Measurements from ENCODE around the gene UBE2J2.

The UBE2J2 gene

DNA sequence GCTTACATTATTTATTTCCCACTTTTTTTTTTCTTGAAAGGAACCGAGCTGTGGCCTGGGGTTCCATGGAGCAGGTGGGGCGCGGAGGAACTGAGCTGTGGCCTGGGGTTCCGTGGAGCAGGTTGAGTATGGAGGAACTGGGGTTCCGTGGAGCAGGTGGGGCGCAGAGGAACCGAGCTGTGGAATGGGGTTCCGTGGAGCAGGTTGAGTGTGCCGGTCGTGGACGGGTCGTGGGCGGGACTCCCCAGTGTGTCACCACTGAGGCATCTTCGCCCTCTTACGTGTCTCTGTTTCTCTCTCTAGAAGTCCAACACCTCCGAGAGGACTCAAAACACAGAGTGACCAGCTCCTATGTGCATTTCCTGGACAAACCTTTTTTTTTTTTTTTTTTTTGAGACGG, 5.4 kb upstream of the UBE2J2 start:
- no peak for DNase-seq

DNA sequence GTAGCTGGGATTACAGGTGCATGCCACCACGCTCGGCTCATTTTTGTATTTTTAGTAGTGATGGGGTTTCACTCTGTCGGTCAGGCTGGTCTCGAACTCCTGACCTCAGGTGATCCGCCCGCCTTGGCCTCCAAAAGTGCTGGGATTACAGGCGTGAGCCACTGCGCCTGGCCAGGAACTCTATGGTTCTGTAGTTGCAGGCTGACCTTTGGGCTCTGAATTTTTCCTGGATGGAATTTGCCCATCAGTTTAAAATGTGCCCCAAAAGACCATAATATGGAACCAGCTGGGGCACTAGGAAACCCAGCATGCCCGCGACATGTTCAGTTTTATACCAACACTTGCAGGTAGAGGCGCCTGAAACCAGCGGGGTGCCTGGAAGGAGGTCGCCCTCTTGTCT, 5.0 kb upstream of the UBE2J2 start:
- DNase-seq = no peak

DNA sequence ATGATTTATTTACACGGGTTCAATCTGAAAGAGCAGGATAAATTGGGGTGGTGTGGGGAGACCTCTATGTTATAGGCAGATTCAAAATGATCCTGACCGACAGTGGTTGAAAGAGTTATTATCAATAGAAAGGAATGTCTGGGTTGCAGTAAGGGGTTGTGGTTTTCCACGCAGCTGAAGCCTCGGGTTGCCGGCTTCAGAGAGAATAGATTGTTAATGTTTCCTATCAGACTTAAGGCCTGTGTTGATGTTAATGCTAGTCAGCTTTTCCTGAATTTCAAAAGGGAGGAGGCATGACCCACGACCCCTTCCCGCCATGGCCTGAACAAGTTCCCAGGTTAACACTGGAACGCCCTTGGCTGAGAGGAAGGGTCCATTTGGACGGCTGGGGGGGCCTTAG, 2.2 kb upstream of the UBE2J2 start:
- DNase-seq = no peak

DNA sequence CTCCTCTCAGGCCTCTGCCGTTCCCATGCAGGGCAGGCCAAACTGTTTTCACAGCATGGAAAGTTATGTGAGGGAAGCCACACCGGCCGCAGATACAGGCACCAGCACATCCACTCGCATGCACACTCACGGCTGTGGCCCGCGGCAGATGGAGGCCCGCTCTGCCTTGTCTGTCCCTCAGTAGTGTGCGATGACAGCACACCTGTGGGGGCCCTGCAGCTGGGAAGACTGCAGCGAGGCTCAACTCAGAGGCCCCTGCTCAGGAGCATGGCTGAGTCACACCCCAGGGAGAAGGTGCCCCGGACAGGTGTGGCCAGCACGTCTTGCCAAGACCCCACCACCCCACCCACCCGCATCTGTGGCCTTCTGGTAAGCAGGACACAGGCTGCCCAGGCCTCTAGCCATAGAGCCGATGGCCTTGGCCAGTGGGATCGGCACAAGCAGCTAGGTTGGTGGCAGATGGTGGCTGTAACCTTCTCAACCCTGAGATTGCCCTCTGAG, 1.3 kb upstream of the UBE2J2 start:
- DNase-seq = no peak

DNA sequence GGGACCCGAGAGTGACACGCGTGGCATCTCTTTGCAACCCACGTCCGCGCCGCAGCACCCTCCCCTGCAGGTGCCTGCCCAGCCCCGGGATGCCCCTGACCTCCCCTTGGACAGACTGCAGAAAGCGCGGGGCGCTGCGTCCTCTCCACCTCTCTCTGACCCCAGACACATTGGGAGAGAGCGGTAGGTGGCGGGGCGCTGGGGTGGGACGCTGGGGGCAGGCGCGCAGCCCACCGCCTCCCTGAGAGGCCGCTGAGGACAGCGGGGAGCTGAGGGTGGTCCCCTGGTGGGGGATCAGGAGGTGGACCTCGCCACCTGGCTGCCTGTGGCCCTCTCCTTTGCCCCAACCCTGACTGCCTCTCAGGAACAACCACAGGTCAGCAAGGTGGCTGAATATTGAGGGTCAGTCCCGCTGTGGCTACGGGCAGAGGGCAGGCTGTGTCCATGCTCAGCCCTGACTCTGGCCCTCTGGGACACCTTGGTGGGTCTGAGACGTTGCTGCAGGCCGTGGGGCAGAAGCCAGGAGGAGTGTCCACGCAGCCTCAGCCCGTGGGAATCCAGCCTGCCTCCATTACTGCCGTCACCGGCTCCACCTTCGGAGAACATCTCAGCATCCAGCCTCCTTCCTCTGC, 761 bp upstream of the UBE2J2 start:
- no peak for DNase-seq

DNA sequence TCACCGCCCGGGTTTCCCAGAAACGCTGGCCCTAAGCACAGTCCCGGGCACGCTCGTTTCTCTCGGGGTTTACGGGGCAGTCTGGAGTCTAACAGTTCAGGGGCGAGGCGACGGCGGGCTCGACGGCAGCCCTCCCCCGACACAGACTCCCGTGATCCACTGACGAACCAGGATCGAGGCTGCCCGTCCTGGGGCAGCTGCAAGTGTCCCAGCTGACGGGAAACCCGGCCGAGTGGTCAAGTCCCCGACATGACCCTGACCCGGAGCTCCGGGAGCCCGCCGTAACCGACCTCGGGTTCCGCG, 494 bp downstream of the UBE2J2 start:
- DNase-seq = peak; percentile 40

DNA sequence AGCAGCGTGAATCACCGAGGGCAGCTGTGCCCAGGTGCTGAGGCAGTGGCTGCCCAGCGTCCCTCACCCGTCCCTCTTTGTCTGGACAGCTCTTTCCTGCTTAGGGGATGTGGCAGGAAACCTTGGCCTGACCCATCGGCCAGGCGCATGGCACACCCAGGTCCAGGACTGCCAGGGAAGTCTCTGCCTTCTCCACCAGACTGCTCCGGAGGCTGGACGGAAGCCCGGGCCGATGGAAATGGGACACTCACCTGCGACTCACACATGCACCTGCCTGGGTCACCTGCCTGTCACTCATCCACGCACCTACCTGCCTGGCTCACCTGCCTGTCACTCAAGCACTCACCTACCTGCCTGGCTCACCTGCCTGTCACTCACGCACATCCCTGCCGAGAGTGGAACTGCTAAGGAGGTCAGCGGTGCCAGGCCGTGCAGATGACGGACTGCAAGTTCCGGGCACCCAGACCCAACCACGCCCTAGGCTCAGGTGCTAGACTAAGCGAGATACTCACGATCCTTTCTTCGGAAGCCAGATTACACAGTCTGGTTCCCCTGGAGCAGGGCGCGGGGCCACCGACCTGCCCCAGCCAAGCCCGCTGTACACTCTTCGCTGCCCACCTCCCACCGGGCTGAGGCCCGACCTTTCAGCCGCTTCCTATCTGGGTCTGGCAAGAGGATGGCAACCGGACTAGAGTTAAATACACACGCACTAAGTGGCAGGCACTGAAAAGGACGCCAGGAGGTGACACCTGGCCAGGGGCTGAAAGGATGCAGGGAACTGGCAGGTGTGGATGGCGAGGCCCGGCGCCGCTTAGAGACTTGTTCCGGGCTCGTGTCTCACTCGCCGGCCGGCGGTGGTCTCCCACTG, 1.1 kb downstream of the UBE2J2 start:
- DNase-seq = no peak

DNA sequence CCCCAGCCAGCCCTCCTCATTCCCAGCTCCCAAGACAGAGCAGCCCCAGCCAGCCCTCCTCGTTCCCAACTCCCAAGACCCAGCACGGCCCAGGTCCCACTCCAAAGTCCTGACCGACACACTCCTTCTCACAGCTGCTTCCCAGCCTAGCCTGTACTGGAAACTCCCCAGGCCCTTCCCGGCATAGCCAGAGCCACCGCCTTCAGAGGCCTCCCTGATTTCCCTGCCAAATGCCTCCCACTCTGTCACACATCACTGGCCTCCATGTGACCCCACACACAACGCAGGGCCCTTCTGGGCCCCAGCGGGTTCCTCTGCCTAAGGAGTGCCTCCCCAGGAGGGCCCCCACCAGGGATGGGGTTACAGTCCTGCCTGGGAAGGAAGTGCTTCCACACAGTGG, 2.8 kb downstream of the UBE2J2 start:
- DNase-seq = no peak

DNA sequence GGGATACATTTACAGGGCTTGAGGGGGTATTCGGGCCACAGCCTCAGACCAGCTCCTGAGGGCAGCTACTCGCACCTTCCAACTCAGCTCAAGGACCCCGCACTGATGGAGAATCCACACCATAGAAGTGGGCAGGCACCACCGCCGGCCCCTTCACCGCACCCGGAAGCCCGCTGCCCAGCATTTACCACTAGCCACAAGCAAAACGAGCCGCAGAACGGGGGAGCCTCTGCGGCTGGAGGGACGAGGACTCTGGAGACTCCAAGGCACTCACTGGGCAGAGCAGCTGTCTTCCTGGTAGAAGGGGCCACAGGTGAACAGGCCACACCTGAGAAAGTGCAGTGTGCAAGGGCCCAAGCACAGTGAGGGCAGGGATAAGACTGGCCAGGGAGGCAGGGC, 5.4 kb downstream of the UBE2J2 start:
- DNase-seq = no peak

DNA sequence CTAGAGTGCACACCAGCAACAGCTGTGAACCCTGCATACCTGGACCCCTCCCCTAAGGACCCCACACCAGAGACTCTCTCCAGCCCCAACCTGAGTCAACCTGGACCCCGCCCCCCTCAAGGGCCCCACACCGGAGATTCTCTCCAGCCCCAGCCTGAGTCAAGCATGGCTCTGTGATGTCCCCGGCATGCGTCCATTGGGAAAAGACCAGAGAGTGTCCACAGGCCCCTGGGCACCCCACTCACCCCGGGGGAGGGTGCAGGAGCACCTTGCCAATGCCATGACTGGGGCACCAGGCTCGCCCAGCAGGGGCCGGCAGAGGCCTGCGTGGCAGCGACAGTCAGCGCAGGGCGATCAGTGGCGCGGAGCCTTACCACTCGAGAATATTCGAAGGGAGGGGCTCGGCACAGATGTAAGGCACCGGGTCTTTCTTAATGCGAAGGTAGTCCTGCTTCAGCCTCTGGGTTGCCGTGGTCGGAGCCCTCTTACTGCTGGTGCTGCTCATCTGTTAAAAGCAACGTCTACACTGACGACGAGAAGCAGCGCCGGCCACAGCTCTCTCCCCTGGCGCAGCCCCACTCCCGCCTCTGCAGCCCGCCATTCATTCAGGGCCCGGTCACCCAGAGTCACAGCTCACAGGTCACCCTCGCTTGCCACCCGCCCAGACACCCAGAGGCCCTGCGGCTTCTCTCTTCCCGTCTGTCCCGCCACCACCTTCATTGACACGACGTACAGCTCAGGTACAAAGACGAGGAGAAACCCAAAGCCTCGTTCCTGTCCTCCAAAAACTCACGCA, 6.0 kb downstream of the UBE2J2 start:
- no peak for DNase-seq

DNA sequence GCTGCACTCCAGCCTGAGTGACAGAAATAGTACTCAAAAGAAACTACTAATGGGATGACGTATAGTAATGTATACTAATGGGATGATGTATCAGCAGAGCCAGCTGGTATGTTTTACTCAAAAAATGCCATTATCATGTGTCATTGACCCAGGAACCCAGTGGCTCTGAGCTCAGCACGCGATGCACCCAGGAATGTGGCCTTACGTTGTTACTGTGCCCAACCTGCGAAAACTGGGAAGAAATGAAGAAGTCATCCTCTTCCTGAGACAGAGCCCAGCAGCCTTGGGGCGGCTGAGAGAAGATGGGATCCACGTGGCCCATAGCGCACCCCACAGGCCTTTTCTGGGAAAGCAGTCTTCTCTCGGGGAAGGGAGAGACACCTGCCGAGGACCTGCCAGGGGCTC, 8.8 kb downstream of the UBE2J2 start:
- peak; percentile 48 for DNase-seq

DNA sequence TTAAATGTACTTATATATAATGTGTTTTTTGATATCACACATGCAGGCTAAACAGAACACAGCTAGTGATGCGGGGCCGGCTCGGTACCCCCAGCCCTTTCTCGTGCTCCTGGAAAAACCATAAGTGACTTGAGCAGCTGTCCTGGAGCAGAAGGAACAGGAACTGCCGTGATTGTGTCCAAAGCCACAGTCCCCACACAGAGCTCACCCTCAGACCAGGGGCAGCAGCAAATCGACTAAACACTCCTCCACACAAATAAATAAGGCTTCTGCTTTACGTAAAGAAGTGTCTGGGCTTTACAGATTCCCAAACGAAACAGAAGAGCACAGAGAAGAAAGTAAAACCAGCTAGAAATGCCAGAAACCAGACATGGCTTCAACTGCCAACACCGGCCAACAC, 9.6 kb downstream of the UBE2J2 start:
- no peak for DNase-seq

DNA sequence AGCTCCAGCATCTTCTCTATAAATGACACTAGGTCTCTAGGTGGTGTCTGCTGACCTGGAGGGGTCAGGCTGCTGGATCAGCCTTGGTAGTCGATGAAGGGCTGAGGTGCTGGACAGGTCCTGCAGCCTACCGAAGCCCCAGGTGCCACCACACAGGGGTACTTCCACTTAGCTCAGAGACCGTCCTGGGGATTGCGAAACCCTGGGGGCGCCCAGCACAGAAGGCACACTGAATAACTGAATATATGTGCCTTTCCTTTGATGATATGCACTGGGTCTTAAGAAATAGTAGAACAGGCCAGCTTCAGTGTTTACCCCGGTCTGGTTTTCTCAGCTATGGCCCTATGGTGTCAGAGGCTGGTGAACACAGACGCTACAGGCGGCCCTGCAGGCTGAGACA, 10.9 kb downstream of the UBE2J2 start:
- DNase-seq = no peak

DNA sequence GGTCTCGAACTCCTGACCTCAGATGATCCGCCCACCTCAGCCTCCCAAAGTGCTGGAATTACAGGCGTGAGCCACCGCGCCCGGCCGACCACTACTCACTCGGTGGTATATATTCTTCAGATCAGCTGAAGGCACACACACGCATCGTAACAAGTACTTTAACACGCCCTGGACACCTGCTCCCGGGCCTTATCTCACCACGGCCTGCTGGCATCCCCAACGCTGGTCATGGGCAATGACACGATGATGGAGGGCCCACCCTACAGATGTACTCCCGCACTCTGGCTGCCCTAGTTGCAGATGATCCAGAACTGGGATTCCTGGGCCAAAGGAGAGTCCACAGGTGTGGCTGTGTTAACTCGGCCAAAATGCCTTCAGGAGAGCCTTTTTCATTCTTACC, 11.6 kb downstream of the UBE2J2 start:
- no peak for DNase-seq

DNA sequence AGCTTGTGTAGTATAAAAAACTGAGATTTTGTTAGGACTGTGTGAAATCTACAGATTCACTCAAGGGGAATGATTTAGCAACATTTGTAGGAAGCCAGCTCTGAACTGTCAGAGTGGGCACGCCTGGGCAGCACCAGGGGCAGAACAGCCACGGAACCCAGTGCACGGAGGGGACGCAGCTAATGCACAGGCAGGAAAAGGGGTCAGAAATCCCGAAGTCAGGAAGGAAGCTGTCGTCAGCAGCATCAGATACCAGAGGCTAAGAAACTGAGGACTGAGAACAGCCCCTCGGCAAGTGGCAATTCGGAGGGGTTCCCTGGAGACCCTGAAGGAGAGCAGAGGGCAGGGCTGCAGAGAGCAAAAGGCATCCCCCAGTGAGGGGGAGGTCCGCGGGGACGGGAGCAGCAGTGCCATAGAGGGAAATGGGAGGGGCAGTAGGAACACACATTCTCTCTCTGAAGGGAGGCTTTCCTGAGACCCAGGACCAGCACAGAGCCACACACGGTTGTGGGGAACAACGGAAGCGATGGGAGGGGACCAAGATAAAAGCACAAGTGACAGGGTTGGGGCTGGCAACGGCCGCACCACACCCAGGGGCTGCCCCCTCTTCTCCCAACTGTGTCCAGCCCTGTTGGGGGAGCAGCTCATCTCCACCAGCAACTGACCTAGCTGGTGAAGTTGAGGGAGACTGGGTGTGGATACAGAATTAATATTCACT, 12.7 kb downstream of the UBE2J2 start:
- no peak for DNase-seq

DNA sequence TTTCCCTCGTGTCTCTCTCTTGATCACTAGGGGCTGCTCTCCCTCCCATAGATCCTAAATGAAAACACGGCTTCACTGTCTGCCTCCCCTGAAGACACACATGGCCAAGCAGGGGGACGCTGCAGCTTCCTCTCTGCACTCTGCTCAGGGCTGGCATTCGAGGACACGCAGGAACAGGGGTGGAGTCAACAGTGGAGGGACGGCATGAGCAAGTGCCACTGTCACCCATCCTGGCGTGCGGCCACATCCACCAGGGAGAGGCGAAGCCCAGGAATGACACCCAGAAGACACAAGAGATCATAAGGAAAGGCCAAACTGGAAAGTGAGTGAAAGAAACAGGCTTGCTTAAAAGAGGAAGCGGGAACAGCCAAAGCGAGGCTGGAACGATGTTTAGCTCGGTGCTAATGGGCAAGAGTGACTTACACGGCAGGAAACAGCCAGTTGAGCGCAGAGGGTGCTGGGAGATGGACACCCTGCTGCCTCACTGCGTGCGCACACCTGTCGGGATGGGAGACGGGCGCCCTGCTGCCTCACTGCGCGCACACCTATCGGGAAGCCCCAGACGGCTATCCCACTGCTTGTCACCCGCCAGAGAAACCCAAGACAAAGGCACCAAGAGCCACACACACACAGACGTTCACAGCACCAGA, 13.6 kb downstream of the UBE2J2 start:
- no peak for DNase-seq

DNA sequence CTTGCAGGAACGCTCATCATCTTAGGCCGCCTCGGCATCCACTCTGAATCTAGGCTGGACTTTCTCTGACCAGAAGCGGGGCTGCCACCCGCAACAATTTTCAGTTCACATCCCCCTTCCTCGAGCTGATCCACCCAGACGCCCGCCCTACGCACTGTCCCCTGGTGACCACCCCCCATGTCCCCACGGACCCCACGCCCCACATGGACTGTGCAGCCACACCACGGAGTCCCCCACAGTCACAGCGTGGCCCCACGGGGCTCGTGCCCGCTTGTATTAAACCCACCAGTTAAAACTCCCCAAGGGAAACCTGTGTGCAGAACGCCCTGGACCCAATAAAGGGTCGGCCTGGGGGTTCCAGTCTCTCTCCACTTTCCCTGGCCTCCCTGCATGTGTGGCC, 14.1 kb downstream of the UBE2J2 start:
- DNase-seq = no peak

DNA sequence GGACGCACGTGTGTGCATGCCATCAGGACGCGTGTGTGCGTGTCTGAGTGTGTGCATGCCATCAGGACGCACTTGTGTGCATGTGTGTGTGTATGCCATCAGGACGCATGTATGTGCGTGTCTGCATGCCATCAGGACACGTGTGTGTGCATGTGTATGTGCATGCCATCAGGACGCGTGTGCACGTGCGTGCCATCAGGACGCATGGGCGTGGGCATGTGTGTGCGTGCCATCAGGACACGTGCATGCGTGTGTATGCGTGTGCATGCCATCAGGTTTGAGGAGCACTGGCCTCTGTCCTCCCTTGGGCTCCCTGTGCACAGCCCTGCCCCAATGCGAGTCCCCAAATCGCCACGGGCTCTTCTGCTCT, 14.6 kb downstream of the UBE2J2 start:
- DNase-seq = no peak

DNA sequence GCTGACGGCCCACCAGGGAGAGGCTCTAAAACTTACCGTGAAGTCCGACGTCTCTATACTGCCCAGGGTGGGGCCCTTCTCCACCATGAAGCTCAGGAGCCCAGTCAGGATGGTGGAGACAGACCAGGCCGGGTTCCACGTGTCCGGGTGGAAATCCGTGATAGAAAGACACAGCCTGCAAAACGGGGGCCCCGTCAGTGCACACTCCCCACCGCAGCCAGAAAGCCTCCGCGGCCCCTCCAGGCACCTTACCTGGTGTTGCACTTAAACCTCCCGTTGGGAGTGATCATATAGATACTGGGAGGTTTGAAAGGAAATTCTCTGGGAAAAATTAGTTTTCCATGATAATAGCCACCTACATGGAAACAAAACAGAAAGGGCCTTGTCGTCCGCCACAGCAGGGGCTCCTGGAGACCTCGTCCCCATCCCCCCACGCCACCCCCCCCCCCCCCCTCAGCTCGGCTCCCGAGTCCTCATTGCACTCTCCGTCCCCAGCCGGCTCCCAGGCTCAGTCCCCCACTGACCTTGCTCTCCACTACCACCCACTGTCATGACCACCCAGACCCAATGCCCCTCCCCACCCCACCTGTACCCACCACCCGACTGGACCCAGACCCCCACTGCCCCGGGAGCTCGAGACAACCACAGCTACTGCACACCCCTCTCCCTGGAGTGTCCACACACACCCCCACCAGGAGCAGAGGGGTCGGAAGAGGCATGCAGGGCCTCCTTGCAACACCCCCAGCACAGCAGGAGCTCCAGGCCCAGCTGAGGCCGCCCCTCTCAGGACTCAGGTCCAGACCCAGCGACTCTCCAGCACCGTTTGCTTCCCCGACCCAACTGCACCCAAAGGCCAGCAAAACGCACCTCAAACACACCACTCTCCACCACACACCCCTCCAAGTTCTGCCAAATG, 16.4 kb downstream of the UBE2J2 start:
- DNase-seq = no peak

DNA sequence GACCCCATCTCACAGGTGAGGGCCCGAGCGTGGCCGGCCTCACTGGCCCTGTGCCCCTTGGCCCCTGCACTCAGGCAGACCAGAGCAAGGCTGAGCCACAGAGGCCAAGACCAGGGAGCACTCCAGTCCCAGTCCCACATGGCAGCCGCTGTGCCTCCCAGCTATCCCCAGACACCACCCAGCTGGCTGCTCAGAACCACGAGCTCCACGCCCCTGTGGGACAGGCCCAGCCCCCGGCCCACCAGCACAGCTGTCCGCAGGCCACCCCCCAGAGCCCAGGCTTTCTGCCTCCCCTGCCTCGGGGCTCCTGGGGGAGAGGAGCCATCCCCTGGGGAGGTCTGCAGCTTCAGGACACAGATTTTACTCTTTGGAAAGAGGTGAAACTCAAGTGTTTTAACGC, 18.0 kb downstream of the UBE2J2 start:
- DNase-seq = no peak

DNA sequence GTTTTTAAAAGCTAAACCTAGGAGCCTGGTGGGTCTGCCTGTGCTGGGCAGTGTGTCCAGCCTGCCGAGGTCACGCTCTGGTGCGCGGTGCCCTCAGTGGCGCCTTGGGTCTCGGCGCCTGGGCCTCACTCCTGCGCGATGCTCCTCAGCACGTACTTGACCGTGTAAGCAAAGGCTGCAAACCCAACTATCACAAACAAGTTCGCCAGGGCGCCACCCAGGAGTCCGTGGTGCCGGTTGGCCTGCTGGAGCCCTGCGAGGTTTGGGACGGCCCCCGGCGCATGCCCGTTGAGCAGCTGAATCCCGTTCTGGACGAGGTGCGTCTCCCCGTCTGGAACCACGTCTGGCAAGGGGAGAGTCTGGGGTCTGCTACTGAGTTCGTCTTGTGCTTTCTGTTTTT, 18.6 kb downstream of the UBE2J2 start:
- no peak for DNase-seq

DNA sequence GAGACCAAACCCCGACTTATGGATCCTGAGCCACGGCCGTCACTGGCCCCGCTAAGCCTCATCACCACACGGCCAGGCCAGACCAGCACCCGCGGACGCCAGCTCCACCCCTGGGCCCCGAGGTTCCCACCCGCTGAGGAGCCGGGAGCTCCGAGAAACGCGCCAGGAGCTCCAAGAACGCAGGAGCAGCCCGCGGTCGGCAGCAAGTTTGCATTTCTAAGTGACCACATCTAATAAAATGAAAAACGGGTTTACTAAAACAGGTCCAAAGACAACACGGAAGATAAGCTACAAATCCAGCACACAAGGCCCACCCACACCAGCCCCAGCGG, 19.0 kb downstream of the UBE2J2 start:
- no peak for DNase-seq

All from activated T-cell treated with anti-CD3 and anti-CD28 coated beads, Interleukin-2, amount 50 U/mL, for 1 hour (primary cell).